ENCODE measurements around the gene CCSER1.

Gene CCSER1

DNA sequence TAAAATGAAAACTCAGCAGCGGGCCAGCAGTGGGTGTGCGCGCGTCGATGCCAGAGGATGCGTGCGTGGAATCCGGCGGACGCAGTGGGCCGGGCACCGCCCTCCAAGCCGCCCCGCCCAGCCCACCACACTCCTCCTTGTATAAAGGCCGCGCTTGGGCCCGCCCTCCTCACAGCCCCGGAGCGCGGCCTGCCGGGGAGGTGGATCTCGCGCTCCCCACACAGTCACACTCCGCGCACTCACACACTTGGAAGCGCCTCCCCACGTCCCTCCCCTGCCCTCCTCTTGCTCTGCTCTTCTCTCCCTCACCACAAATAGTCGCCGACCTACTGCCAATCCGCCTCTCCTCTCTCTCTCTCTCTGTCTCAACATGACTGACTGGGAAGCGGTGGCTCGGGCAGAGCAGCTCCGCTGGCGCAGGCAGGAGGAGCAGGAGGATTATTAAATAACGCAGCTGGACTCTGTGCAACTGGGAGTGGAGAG is at the start of gene CCSER1:
TSS of gene CCSER1 (plus strand) at position 172 of the 483 bp plus-strand sequence.
- DNase-seq (ENCODE audit: low spot score in 2 of 2) (peak; percentile 76 to 92), ATAC-seq (ENCODE audit: low read depth) (peak; percentile 76)
- H3K36me3 Mint-ChIP-seq = peaks cover 2% of the 10 kb centered on the region
- H3K9me3 Mint-ChIP-seq = no peaks in the 10 kb centered on the region
- H3K4me3 Mint-ChIP-seq = peak within 1 kb of the TSS; percentile 93
- H3K4me1 Mint-ChIP-seq = peaks cover 20% of the 10 kb centered on the region
- H3K27ac Mint-ChIP-seq = peak within 1 kb of the TSS; percentile 98
- no peaks in the 10 kb centered on the region for H3K27me3 Mint-ChIP-seq

DNA sequence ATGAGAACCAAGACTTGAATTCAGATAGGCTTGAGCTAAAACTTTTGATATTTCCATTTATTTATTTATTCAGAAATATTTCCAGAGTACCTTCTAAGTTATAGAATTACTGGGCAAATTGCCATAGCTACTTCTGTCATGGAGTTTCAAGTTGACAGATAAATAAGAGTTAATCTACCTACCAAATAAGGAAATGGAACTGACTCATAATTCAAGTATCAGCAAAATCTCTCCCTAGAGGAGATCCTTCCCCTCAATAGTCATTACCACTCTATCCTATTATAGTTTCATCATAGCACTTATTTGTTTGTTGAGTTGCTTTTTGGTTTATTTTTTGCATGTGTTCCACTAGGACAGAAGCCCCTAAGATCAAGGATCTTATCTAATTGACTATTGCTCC is 48.8 kb upstream of the CCSER1 start:
- Mint-ChIP-seq H3K27me3 (no peaks in the 10 kb centered on the region), H3K4me3 (no peak overlapping the region), H3K4me1 (peaks cover 11% of the 10 kb centered on the region), H3K27ac (no peak overlapping the region), H3K9me3 (no peaks in the 10 kb centered on the region), H3K36me3 (no peaks in the 10 kb centered on the region)
- DNase-seq (ENCODE audit: low spot score in 2 of 2) (no peak), ATAC-seq (ENCODE audit: low read depth) (no peak)

DNA sequence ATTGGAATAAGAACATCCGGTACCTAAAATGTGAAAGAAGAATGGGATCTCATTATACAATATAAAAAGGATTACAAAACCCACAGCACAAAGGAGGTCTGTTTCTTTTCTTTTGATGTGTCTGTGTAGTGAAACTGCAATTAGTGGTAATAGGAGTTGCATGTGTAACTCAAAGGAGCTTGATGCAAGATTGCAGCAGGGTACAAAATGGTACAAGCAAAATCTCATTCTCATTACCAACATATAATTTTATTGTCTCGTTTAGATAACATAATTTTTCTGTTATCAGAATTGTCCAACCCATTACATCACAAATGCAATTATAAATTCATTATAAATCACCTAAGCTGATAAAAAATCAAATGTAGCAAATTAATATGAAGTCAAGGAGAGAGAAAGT is 47.1 kb upstream of the CCSER1 start:
- no peak overlapping the region for H3K4me3 Mint-ChIP-seq
- peaks cover 11% of the 10 kb centered on the region for H3K4me1 Mint-ChIP-seq
- H3K27me3 Mint-ChIP-seq = no peaks in the 10 kb centered on the region
- no peak overlapping the region for H3K27ac Mint-ChIP-seq
- H3K36me3 Mint-ChIP-seq = no peaks in the 10 kb centered on the region
- no peaks in the 10 kb centered on the region for H3K9me3 Mint-ChIP-seq
- no peak for DNase-seq (ENCODE audit: low spot score in 2 of 2)
- ATAC-seq (ENCODE audit: low read depth) = no peak

DNA sequence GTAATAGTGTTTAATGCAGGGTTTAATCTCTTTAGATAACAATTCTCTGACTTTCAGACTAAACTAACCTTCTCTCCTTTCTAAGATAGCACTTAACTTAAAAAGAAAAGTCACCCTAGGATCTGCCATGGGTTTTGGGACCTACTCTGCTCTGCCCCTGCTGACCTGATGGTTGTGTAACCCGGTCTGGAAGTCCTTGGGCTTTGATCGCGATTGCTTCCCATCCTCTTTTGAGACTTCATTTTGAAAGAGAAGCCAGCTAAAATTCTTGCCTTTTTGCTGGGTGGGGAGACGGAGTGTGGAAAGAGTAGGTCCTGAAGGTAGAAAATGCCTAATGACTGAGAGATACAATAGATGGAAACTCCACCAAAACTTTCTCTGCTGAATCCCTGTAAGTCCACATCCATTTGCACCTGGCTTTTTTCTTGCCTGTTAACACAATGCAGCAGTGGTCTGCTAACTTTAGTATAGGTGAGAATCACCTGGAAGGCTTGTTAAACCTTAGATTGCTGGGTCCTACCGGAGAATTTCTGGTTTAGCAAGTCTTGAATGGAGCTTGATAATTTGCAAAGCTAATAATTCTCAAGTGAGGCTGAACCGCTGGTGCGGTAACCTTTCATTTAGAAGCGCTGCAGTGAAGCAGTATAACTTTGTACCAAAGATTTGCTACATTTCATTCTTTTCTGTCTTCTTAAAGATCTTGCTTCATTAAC is 45.6 kb upstream of the CCSER1 start:
- Mint-ChIP-seq H3K27me3 (no peaks in the 10 kb centered on the region), H3K27ac (no peak overlapping the region), H3K4me1 (peaks cover 12% of the 10 kb centered on the region), H3K4me3 (no peak overlapping the region), H3K36me3 (no peaks in the 10 kb centered on the region), H3K9me3 (no peaks in the 10 kb centered on the region)
- no peak for ATAC-seq (ENCODE audit: low read depth)
- no peak for DNase-seq (ENCODE audit: low spot score in 2 of 2)

DNA sequence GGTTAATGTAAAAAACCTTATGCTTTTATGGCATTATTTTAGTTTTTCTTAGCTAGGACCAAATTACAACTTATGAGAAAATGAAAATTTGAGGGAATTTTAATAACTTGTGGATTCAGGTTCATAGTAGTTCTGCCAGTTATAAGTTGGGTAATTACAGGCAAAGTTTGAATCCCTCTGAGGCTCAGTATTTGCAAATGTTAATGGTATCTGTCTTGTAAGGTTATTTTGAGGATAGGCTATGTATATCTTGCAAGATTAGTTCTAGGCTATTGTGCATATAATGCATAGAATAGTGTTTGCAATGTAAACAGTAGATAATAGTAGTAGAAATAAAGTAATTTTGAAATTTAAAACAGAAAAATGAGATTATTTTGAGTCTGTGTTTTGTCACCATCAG is 44.7 kb upstream of the CCSER1 start:
- DNase-seq (ENCODE audit: low spot score in 2 of 2) = no peak
- ATAC-seq (ENCODE audit: low read depth) = no peak
- no peaks in the 10 kb centered on the region for H3K27me3 Mint-ChIP-seq
- H3K4me1 Mint-ChIP-seq = peaks cover 12% of the 10 kb centered on the region
- H3K4me3 Mint-ChIP-seq = no peak overlapping the region
- H3K9me3 Mint-ChIP-seq = no peaks in the 10 kb centered on the region
- H3K27ac Mint-ChIP-seq = no peak overlapping the region
- H3K36me3 Mint-ChIP-seq = no peaks in the 10 kb centered on the region

DNA sequence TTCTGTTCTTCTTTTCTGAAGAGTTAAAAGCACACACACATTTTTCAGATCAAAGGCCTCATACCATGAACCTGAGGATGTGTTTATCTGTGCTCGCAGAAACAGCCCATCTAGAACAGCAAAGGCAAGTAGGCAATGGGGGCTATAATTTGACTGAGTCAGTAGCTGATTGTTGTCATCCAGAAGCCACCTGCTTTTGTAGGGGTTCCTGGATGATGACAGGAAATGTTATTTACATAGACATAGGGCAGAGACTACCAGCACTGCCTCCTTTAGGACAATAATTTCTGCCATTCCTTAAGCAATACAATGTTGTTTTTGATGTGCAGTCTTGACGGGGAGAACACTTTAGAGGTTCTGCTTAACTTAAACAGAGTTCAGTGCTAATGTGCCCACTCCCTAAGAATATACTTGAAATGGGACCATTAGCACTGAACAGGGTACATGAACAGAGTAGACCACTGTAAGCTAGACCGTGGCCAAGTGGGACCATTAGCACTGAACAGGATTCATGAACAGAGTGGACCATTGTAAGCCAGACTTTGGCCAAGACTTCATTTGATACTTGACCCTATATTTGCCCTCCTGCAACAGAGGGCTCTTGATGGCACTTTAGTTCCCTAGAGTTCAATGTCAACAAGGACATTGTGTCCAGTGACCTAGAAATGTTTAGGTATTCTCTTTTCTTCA is 42.8 kb upstream of the CCSER1 start:
- DNase-seq (ENCODE audit: low spot score in 2 of 2) = no peak
- Mint-ChIP-seq H3K9me3 (no peaks in the 10 kb centered on the region), H3K27ac (no peak overlapping the region), H3K4me1 (peaks cover 12% of the 10 kb centered on the region), H3K36me3 (no peaks in the 10 kb centered on the region), H3K4me3 (no peak overlapping the region), H3K27me3 (no peaks in the 10 kb centered on the region)
- ATAC-seq (ENCODE audit: low read depth) = peak; percentile 61

DNA sequence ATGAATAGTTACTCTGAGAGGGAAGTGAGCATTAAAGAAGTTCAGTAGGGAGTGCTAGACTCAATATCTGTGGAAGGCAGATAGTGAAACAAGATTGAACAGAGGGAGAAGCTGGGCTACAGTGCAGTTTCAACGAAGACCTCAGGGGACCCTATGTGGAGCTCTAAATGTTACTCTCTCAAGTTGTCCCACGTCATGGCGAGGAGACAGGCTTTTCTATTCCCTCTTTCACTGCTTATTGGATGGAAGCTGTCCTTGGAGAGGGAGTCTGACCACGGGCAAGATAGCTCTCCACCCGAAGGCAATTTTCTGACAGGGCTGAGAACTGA is 42.3 kb upstream of the CCSER1 start:
- no peaks in the 10 kb centered on the region for H3K27me3 Mint-ChIP-seq
- H3K36me3 Mint-ChIP-seq = no peaks in the 10 kb centered on the region

DNA sequence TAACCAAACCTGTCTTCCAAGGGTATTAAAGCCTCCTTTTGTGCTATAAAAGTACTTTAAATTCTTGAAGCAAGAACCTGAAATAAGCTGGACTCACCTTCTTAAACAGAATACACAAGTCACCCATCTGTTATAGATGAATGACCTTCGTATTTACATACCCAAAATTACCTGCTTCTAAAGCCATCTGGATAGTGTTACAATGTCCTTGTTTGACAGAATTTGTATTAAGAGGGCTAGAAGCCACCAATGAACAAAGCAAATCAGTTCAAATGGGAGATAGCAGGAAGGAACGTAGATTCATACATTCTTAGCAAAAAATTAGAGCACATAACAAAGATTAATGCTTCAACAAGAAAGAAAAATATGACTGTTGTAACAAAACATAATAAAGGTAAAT is 33.7 kb upstream of the CCSER1 start:
- H3K4me1 Mint-ChIP-seq = no peaks in the 10 kb centered on the region
- no peaks in the 10 kb centered on the region for H3K36me3 Mint-ChIP-seq
- H3K4me3 Mint-ChIP-seq = no peak overlapping the region
- DNase-seq (ENCODE audit: low spot score in 2 of 2) (no peak), ATAC-seq (ENCODE audit: low read depth) (no peak)
- H3K27ac Mint-ChIP-seq = no peak overlapping the region
- peaks cover 1% of the 10 kb centered on the region for H3K9me3 Mint-ChIP-seq
- no peaks in the 10 kb centered on the region for H3K27me3 Mint-ChIP-seq

More for the DNA sequence above, 42.3 kb upstream of the CCSER1 start:
- ATAC-seq (ENCODE audit: low read depth) (peak; percentile 66), DNase-seq (ENCODE audit: low spot score in 2 of 2) (no peak)
- H3K9me3 Mint-ChIP-seq = no peaks in the 10 kb centered on the region
- no peak overlapping the region for H3K27ac Mint-ChIP-seq
- peaks cover 12% of the 10 kb centered on the region for H3K4me1 Mint-ChIP-seq
- no peak overlapping the region for H3K4me3 Mint-ChIP-seq

DNA sequence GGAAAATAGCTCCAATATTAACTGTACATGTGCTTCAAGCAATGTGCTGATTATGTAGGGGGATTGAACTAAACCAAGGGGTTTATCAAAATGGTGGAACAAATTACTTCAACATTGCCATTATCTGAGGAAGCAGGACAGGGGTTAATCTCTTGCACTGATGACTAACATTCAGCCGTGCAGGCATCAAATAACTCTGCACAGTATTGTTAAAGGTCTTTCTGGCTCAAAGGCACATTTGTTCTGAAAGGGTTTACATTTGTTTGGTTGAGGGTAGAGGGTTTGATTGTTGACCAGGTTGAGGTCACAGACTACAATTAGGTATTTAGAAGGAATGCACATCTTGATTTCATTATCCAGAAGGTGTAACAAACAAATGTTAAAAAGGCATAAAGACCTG is 32.2 kb upstream of the CCSER1 start:
- no peak for ATAC-seq (ENCODE audit: low read depth)

DNA sequence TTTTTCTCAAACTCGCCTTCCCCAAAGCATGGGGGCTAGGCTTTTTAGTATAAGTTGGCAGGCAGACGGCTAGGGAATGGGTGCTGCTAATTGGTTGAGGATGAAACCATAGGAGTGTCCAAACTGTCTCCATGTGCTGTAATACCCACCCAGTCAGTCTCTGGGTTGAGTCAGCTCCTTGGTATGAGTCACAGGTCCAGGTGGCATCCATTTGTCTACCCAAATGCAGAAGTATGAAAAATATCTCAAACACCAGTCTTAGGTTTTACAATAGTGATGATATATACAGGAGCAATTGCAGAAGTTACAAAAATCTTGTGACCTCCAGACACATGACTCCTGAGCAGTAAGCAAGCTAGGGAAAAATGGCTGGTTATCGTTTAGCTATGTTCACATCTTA is 27.4 kb upstream of the CCSER1 start:
- peak; percentile 11 to 48 for DNase-seq (ENCODE audit: low spot score in 2 of 2)
- peak; percentile 97 for ATAC-seq (ENCODE audit: low read depth)
- Mint-ChIP-seq H3K27ac (peak overlapping the region; percentile 96), H3K9me3 (peaks cover 3% of the 10 kb centered on the region), H3K27me3 (no peaks in the 10 kb centered on the region), H3K4me3 (no peak overlapping the region), H3K4me1 (peaks cover 9% of the 10 kb centered on the region), H3K36me3 (no peaks in the 10 kb centered on the region)

More for the DNA sequence above, 32.2 kb upstream of the CCSER1 start:
- Mint-ChIP-seq H3K9me3 (peaks cover 3% of the 10 kb centered on the region), H3K27ac (no peak overlapping the region), H3K27me3 (no peaks in the 10 kb centered on the region), H3K4me1 (peaks cover 5% of the 10 kb centered on the region), H3K36me3 (no peaks in the 10 kb centered on the region), H3K4me3 (no peak overlapping the region)
- no peak for DNase-seq (ENCODE audit: low spot score in 2 of 2)

DNA sequence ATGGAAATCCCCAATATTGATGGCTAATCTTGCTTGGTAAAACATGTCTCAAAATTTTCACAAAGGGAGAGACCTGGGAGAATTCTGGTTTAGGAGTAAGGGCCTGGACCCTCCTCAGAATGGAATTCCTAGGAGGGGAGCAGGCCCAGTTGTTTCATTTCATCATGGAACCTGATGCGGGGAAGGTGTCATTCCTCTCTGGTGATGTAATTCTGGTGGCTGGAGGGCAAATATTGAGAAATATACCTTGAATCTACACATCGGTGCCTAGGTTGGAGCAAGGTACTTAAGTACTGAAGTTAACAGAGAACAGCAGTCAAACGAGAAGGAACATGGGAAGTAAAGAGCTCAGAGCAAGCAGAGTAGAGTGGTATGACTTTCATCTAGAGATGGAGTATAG is 23.2 kb upstream of the CCSER1 start:
- ATAC-seq (ENCODE audit: low read depth) = no peak
- H3K4me1 Mint-ChIP-seq = peaks cover 10% of the 10 kb centered on the region
- DNase-seq (ENCODE audit: low spot score in 2 of 2) = no peak
- H3K9me3 Mint-ChIP-seq = peaks cover 2% of the 10 kb centered on the region
- no peak overlapping the region for H3K4me3 Mint-ChIP-seq
- H3K27ac Mint-ChIP-seq = no peak overlapping the region
- no peaks in the 10 kb centered on the region for H3K27me3 Mint-ChIP-seq
- H3K36me3 Mint-ChIP-seq = no peaks in the 10 kb centered on the region

DNA sequence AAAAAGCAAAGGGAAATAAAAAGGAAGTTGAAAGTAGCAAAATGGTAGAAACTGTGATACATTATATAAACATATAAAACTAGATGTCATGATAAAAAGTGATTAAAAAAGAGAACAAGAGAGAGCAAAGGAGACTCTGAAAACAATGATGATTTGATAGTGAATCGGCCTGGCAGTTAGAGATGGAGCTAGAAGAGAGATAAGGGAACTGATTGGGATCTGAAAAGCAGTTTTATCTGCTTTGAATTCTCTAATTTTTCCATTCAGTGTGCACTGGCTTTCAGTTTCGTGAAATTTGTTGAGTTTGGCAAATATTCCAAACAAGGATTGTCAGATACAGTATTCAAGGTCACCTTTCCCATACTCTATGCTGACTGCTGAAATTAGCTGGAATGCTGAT is 21.9 kb upstream of the CCSER1 start:
- Mint-ChIP-seq H3K27ac (no peak overlapping the region), H3K4me1 (peaks cover 5% of the 10 kb centered on the region), H3K36me3 (no peaks in the 10 kb centered on the region), H3K9me3 (no peaks in the 10 kb centered on the region), H3K4me3 (no peak overlapping the region), H3K27me3 (no peaks in the 10 kb centered on the region)
- DNase-seq (ENCODE audit: low spot score in 2 of 2) = no peak
- no peak for ATAC-seq (ENCODE audit: low read depth)

DNA sequence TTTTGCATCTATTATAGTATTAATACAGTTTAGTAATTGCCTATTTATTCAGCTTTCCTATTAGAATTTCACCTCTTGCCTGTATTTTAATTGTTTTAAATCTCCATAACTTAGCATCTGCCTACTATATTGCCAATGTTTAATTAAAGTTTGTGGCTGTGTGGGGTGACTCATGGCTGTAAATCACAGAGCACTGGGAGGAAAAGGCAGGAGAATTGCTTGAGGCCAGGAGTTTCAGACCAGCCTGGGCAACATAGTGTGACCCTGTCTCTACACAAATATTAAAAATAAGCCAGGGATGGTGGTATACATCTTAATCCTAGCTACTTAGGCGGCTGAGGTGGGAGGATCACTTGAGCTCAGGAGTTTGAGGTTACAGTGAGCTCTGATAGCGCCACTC is 14.5 kb upstream of the CCSER1 start:
- Mint-ChIP-seq H3K9me3 (no peaks in the 10 kb centered on the region), H3K36me3 (no peaks in the 10 kb centered on the region), H3K4me3 (no peak overlapping the region), H3K27ac (no peak overlapping the region), H3K4me1 (peaks cover 3% of the 10 kb centered on the region), H3K27me3 (peaks cover 2% of the 10 kb centered on the region)
- ATAC-seq (ENCODE audit: low read depth) (no peak), DNase-seq (ENCODE audit: low spot score in 2 of 2) (no peak)

DNA sequence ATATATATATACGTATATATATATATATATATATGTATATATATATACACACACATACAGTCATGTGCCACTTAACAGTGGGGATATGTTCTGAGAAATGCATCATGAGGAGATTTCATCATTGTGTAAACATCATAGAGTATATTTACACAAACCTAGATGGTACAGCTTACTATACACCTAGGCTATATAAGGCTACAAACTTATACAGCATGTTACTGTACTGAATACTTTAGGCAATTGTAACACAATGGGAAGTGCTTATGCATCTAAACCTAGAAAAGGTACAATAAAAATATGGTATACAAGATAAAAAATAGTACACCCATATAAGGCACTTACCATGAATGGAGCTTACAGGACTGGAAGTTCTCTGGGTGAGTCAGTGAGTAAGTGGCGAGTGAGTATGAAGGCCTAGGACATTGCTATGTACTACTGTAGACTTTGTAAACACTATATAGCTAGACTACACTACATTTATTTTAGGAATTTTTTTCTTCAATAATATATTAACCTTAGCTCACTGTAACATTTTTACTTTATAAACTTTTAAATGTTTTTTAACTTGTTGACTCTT is 13.2 kb upstream of the CCSER1 start:
- peaks cover 12% of the 10 kb centered on the region for H3K4me1 Mint-ChIP-seq
- peaks cover 2% of the 10 kb centered on the region for H3K27me3 Mint-ChIP-seq
- H3K4me3 Mint-ChIP-seq = no peak overlapping the region
- no peak overlapping the region for H3K27ac Mint-ChIP-seq
- no peak for ATAC-seq (ENCODE audit: low read depth)
- DNase-seq (ENCODE audit: low spot score in 2 of 2) = no peak
- H3K36me3 Mint-ChIP-seq = no peaks in the 10 kb centered on the region
- no peaks in the 10 kb centered on the region for H3K9me3 Mint-ChIP-seq
